Stimulated activated CD8-positive, alpha-beta memory T cell treated with anti-CD3 and anti-CD28 coated beads, Interleukin-4, amount 100 ng/mL, for 1 hour (primary cell): ENCODE results near the gene PRPF4.
"Not testable (repeated sequence)": the region's sequence is repeated elsewhere in the genome, so short reads cannot be mapped to it uniquely, and the experiment has no call there.

Experiments
- DNase-seq, 2 donors: peaks; one replicate each; pipeline ENCODE4 v3.0.0-alpha.2; 2020; ENCODE audit warnings: low read depth in 2 of 2, low spot score in 1 of 2

Gene PRPF4

GRCh38 chr9:113275157-113276131 is at the start of gene PRPF4, which contains the start of gene CDC26:
Gene PRPF4, plus strand, starts transcription at chr9:113275658. Its CDS starts 86 bp downstream, at chr9:113275744.
Gene CDC26, minus strand, starts transcription at chr9:113275572. Its CDS starts 3,065 bp downstream, at chr9:113272507.
- DNase-seq: peak; percentile 88 to 89

GRCh38 chr9:113227436-113227835 is 48.0 kb upstream of the PRPF4 start:
- DNase-seq: no peak

- no peak for DNase-seq
Measured at GRCh38 chr9:113228130-113228665, 47.3 kb upstream of the PRPF4 start.

- DNase-seq: no peak
Measured at GRCh38 chr9:113231701-113232100, 43.8 kb upstream of the PRPF4 start.

- DNase-seq: not testable (repeated sequence)
Measured at GRCh38 chr9:113235701-113236255, 39.7 kb upstream of the PRPF4 start.

- no peak for DNase-seq
Measured at GRCh38 chr9:113237026-113237425, 38.4 kb upstream of the PRPF4 start.

GRCh38 chr9:113238202-113238858 is 37.1 kb upstream of the PRPF4 start:
- no peak for DNase-seq

- DNase-seq: no peak
Measured at GRCh38 chr9:113238859-113239232, 36.6 kb upstream of the PRPF4 start.

GRCh38 chr9:113241161-113241560 is 34.3 kb upstream of the PRPF4 start:
- DNase-seq: no peak

- no peak for DNase-seq
Measured at GRCh38 chr9:113244556-113244955, 30.9 kb upstream of the PRPF4 start.

- no peak for DNase-seq
Measured at GRCh38 chr9:113245894-113246293, 29.6 kb upstream of the PRPF4 start.

- DNase-seq: no peak
Measured at GRCh38 chr9:113246928-113247327, 28.5 kb upstream of the PRPF4 start.

GRCh38 chr9:113247640-113248039 is 27.8 kb upstream of the PRPF4 start:
- no peak for DNase-seq

GRCh38 chr9:113249661-113250060 is 25.8 kb upstream of the PRPF4 start:
- DNase-seq: not testable (repeated sequence)

- no peak for DNase-seq
Measured at GRCh38 chr9:113250807-113251206, 24.7 kb upstream of the PRPF4 start.

GRCh38 chr9:113254991-113255390 is 20.5 kb upstream of the PRPF4 start:
- no peak for DNase-seq

- no peak for DNase-seq
Measured at GRCh38 chr9:113255438-113255837, 20.0 kb upstream of the PRPF4 start.

- no peak for DNase-seq
Measured at GRCh38 chr9:113257863-113258262, 17.6 kb upstream of the PRPF4 start.

GRCh38 chr9:113258282-113258681 is 17.2 kb upstream of the PRPF4 start:
- DNase-seq: no peak

- DNase-seq: no peak
Measured at GRCh38 chr9:113261917-113262671, 13.4 kb upstream of the PRPF4 start.

- DNase-seq: no peak
Measured at GRCh38 chr9:113266174-113266573, 9.3 kb upstream of the PRPF4 start.
